Measurements from ENCODE around the gene TRAPPC14. TPM values are rescaled to one million over a fixed set of nuclear protein-coding genes. Genes with fewer than 3 reads are reported as not detected.

TRAPPC14 gene
- polyA plus RNA-seq, 1 of the 3 experiments (the other 2 are of a cell fraction), result 13.9 TPM

DNA sequence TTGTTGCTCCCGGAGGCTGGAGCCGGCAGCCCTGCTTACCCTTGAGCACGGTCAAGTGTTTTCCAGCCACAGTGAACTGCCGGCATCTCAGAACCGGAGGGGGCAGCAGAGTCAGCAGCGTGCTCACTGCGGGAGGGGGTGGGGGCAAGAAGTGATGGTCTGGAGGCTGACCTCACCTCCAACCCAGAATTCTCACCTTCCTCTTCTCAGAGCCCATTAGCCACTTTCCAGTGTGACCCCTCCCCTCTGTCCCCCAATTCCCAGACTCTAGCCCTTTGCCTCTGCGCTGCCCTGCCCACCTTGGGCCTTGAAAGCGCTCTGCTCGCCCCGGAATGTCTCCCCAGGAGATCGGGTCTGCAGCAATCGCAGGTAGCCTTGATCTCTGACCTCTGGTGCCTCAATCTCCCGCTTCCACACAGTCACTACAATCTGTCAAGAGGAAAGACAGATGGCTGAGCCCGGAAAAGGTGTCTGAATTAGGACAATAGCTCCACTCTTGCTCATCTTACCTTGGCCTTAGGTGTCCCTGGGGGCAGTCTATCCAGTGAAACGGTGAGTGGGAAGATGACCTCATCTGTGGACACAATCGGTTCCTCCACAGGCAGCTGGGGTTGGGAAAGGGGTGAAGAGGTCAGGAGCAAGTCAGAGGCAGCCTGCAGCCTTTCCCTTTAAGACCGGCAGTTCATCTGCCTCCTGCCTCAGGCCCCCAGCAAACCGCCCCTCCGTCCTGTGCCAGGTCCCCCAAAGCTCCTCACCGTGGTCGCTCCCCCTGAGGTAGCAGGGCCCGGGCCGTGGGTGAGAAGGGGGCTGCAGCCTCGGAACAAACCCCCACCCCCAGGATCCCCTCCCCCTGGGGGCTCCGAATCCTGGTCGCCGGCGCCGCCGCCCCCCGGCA lies 942 bp downstream of the TRAPPC14 start (continued):
- TF ChIP-seq, protein P1, sequence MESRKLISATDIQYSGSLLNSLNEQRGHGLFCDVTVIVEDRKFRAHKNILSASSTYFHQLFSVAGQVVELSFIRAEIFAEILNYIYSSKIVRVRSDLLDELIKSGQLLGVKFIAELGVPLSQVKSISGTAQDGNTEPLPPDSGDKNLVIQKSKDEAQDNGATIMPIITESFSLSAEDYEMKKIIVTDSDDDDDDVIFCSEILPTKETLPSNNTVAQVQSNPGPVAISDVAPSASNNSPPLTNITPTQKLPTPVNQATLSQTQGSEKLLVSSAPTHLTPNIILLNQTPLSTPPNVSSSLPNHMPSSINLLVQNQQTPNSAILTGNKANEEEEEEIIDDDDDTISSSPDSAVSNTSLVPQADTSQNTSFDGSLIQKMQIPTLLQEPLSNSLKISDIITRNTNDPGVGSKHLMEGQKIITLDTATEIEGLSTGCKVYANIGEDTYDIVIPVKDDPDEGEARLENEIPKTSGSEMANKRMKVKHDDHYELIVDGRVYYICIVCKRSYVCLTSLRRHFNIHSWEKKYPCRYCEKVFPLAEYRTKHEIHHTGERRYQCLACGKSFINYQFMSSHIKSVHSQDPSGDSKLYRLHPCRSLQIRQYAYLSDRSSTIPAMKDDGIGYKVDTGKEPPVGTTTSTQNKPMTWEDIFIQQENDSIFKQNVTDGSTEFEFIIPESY (IDR thresholded peaks at IDR 0.05; ENCODE audit: borderline replicate concordance, low read depth), result no peak
- TF ChIP-seq JUND (IDR thresholded peaks at IDR 0.05) (no peak), YY1 (IDR thresholded peaks at IDR 0.05; ENCODE audit: low read depth) (no peak), RFX5 (IDR thresholded peaks at IDR 0.05; ENCODE audit: low read length) (no peak)
- TF ChIP-seq, protein P2, sequence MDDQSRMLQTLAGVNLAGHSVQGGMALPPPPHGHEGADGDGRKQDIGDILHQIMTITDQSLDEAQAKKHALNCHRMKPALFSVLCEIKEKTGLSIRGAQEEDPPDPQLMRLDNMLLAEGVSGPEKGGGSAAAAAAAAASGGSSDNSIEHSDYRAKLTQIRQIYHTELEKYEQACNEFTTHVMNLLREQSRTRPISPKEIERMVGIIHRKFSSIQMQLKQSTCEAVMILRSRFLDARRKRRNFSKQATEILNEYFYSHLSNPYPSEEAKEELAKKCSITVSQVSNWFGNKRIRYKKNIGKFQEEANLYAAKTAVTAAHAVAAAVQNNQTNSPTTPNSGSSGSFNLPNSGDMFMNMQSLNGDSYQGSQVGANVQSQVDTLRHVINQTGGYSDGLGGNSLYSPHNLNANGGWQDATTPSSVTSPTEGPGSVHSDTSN (IDR thresholded peaks at IDR 0.05), result peak; percentile 20; the same call in 1 of the 2 replicates
- TF ChIP-seq, protein P3, sequence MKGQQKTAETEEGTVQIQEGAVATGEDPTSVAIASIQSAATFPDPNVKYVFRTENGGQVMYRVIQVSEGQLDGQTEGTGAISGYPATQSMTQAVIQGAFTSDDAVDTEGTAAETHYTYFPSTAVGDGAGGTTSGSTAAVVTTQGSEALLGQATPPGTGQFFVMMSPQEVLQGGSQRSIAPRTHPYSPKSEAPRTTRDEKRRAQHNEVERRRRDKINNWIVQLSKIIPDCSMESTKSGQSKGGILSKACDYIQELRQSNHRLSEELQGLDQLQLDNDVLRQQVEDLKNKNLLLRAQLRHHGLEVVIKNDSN (IDR thresholded peaks at IDR 0.05; ENCODE audit: borderline replicate concordance, low read depth), result no peak

DNA sequence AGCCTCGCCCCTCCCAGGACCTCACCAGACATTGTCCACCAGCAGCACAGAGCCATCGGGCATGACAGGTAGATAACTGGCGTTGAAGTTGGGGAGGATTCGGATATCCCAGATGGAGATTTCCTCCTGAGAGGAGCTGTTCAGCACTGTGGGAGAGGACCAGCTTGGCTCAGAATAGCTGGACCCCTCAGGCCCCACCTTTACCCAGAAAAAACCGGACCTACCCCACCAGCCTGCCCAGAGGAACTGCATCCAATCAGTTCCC lies 1.5 kb downstream of the TRAPPC14 start:
- POLR2A ChIA-PET, result interaction anchor here (0.6 to 4.3 kb wide), 5 partner anchors 9 to 115 kb away, joined by 3 to 25 read pairs (median 3); partner anchors contain the start of gene LAMTOR4
- no peak for DNase-seq
- Histone ChIP-seq H3K79me2 (ENCODE audit: insufficient read depth) (peaks cover 51% of the 10 kb centered on the region), H3K9ac (peak overlapping the region; percentile 85; the same call in 1 of the 2 replicates), H3K9me3 (no peaks in the 10 kb centered on the region), H3K27me3 (ENCODE audit: insufficient read depth) (no peaks in the 10 kb centered on the region), H3K4me2 (peak overlapping the region; percentile 100), H3K36me3 (replicated peaks in 1 of 2; ENCODE audit: control insufficient read depth in 1 of 2, insufficient read depth in 2 of 2, low read length in 1 of 2) (peaks cover 31 to 39% of the 10 kb centered on the region in 2 experiments), H3K4me1 (ENCODE audit: control insufficient read depth in 1 of 2, insufficient read depth in 2 of 2, low read depth in 1 of 2, low read length in 1 of 2) (peaks cover 11 to 19% of the 10 kb centered on the region in 2 experiments; a peak in 2 of 4 replicates), H3K27ac (ENCODE audit: low read depth in 2 of 2, low read length in 1 of 2) (peak overlapping the region; percentile 36 to 62; a peak in 1 of 4 replicates), H3K9me2 (no peaks in the 10 kb centered on the region), H2AFZ (ENCODE audit: low read depth) (no peak overlapping the region), H3K4me3 (ENCODE audit: low read depth in 2 of 2, low read length in 1 of 2) (peak overlapping the region; percentile 87 to 93; a peak in 3 of 4 replicates), H4K20me1 (ENCODE audit: insufficient read depth) (peaks cover 20% of the 10 kb centered on the region), H3F3A (replicated peaks; ENCODE audit: insufficient read depth) (peaks cover 15% of the 10 kb centered on the region)
- WGBS (ENCODE audit: low lambda C conversion rate), result 57% methylated on average over 5 of the region's 5 CpGs
- CTCF ChIA-PET, result interaction anchor here (0.6 to 3.9 kb wide), 6 partner anchors 8 to 540 kb away, joined by 3 to 33 read pairs (median 3); partner anchors contain the start of gene LAMTOR4
- no peak for TF ChIP-seq EP300 (IDR thresholded peaks at IDR 0.05; ENCODE audit: borderline replicate concordance in 1 of 2, low read depth in 1 of 2, low read length in 1 of 2)
- TF ChIP-seq TAF1 (IDR thresholded peaks at IDR 0.05; ENCODE audit: borderline replicate concordance, low read depth, low read length), result no peak
- TF ChIP-seq CTCF (IDR thresholded peaks at IDR 0.05), result no peak
- TF ChIP-seq SMC3 (IDR thresholded peaks at IDR 0.05; ENCODE audit: low read depth, low read length), result no peak
